Neural cell (in vitro differentiated cells): ENCODE measurements around the gene EPHA6.

Source experiments
- CTCF ChIP-seq: fragments of 450-650 bp; IDR thresholded peaks from 2 replicates; pipeline ENCODE4 v1.5.1; 2014; ENCODE audit warnings: antibody characterized with exemption, mild to moderate bottlenecking, moderate library complexity; ENCODE audit not compliant: poor library complexity, severe bottlenecking
- EP300 ChIP-seq: fragments of 450-650 bp; conservative IDR thresholded peaks from 2 replicates; pipeline ENCODE4 v1.6.1; 2014; ENCODE audit warnings: antibody characterized with exemption, mild to moderate bottlenecking, moderate library complexity; ENCODE audit not compliant: poor library complexity, severe bottlenecking
- EZH2 ChIP-seq: fragments of 200-600, 300-800 bp; shearing (Covaris generic), sonication (generic); IDR thresholded peaks from 2 replicates; pipeline ENCODE4 v1.6.1; 2014; ENCODE audit warnings: antibody characterized with exemption, low read length, borderline replicate concordance, mild to moderate bottlenecking; ENCODE audit not compliant: insufficient read depth, poor library complexity, severe bottlenecking
- POLR2AphosphoS5 ChIP-seq: IDR thresholded peaks from 2 replicates; pipeline ENCODE4 v1.6.1; 2012
- SMC3 ChIP-seq: fragments of 450-650 bp; conservative IDR thresholded peaks from 2 replicates; pipeline ENCODE4 v1.6.1; 2014; ENCODE audit warnings: antibody characterized with exemption, mild to moderate bottlenecking, moderate library complexity; ENCODE audit not compliant: poor library complexity
- TAF1 ChIP-seq: IDR thresholded peaks from 2 replicates; pipeline ENCODE4 v1.6.1; 2012; ENCODE audit warnings: low read depth
- TF ChIP-seq, protein P1 (sequence below): IDR thresholded peaks from 2 replicates; pipeline ENCODE4 v1.6.1; 2012; ENCODE audit warnings: borderline replicate concordance

DNA sequence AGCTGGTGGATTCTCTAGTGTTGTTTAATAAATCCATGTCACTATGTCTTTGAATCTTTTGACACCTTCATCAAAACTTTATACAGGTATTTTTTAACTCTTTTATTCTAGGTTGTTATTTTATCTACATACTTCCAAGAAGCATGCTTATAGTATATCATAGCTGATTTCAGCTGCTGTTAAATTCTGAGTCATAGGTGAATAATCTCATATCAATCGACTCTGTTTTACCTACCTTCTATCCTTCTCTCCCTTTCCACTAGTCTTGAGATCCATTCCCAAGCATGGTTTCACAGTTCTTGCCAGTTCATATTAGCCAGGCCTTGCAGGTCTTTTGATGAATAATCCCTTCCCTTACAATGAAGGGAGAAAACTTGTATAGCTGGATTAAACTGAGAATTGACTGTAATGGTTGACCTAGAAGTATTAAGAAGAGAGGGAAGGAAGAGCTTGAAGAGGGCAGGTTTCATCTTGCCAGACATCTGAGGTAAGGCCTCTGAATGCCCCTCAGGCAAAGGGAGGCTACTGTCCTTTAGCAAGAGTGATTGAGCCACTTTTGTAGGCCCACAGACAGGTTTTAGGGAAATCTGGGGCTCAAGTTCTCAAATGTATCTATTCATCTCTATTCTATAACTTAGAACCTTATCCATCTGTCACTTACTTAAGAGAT is 146.4 kb downstream of the EPHA6 start:
- TF ChIP-seq CTCF (no peak), EZH2 (no peak), POLR2AphosphoS5 (no peak), TAF1 (no peak), EP300 (no peak), SMC3 (no peak)
- TF ChIP-seq, protein P1, sequence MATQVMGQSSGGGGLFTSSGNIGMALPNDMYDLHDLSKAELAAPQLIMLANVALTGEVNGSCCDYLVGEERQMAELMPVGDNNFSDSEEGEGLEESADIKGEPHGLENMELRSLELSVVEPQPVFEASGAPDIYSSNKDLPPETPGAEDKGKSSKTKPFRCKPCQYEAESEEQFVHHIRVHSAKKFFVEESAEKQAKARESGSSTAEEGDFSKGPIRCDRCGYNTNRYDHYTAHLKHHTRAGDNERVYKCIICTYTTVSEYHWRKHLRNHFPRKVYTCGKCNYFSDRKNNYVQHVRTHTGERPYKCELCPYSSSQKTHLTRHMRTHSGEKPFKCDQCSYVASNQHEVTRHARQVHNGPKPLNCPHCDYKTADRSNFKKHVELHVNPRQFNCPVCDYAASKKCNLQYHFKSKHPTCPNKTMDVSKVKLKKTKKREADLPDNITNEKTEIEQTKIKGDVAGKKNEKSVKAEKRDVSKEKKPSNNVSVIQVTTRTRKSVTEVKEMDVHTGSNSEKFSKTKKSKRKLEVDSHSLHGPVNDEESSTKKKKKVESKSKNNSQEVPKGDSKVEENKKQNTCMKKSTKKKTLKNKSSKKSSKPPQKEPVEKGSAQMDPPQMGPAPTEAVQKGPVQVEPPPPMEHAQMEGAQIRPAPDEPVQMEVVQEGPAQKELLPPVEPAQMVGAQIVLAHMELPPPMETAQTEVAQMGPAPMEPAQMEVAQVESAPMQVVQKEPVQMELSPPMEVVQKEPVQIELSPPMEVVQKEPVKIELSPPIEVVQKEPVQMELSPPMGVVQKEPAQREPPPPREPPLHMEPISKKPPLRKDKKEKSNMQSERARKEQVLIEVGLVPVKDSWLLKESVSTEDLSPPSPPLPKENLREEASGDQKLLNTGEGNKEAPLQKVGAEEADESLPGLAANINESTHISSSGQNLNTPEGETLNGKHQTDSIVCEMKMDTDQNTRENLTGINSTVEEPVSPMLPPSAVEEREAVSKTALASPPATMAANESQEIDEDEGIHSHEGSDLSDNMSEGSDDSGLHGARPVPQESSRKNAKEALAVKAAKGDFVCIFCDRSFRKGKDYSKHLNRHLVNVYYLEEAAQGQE: no peak
